CD1c-positive myeloid dendritic cell (primary cell): ENCODE results near the gene IMPG2.

Experiments used
- DNase-seq: peaks from one replicate; pipeline ENCODE4 v3.0.0-alpha.2; 2016; ENCODE audit errors: extremely low spot score

Gene IMPG2

GRCh38 chr3:101240719-101241399 is 79.5 kb downstream of the IMPG2 start:
- no peak for DNase-seq

DNA sequence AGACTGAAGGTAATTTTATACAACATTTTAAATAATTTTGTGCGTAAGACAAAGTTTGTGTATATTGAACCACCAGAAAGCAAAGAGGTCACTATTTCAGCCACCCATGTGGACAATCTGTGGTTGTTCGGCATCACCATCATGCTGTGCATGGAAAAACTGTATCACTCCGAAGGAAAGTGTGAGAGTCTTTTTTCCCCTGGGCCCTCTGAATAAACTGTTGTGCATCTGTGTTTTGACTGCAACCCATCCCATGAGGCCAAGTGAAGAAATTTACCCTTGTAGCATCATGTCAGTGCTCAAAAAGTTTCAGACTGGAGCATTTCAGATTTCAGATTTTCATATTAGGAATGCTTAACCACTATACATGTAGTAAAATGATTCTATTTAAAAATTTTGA is 85.3 kb downstream of the IMPG2 start:
- no peak for DNase-seq

GRCh38 chr3:101230618-101231017 is 89.8 kb downstream of the IMPG2 start:
- DNase-seq, result no peak

DNA sequence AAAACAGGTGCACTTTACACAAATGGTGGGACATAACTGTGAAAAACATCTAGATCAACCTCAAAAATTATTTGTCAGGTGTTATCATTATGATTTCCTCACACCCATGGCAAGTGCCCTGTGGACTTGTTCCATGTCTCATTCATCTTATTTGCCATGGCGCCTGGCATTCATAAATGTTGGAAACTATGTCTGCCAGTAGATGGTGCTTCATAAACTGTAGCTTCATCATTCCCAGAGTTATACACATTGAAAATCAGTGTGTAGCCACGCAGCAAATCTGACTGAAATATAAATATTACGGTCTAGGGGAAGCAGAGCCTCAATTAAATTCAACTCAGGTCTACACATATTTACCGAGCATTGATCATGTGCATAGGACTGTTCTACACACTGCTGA is 90.7 kb downstream of the IMPG2 start:
- DNase-seq, result no peak

DNA sequence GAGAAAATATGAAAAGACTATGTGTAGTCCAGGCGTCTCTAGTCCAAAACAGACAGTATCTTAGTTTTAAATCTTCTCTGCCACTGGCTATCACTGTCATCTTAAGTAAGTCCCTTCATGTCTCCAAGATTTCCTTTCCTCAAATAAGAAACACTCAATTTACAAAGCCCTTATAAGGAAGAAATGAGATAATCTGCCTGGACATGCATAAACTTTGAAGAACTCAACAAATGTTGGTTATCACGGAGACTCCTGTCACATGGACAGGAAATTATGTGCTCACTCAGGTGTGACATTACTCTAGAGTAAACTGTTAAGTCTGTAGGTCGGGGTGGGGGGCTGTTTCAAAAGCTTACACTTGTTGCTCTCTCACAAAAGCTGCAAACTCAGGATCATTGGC is 91.9 kb downstream of the IMPG2 start:
- DNase-seq, result no peak

DNA sequence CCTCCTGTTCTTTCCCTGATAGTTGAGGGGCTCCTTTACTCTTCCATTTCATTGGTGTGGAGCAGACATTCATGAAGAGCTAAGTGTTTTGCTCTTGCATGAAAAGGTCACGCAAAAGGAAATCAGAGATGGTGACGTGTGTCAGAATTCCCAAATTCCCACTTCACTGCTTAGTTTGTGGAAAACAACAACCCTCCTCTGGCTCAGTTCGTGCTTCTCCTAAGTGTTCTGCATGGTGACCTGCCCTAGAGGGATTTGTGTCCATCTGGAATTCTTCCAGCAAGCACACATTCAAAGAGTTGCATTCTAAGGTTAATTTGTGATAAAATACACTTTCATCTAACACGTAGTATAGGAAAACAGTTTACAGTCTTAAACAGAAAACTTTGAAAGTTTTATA is 95.6 kb downstream of the IMPG2 start:
- no peak for DNase-seq

- no peak for DNase-seq
These were observed 97.4 kb downstream of the IMPG2 start for GRCh38 chr3:101223016-101223415.

GRCh38 chr3:101219842-101220560 is 100.4 kb downstream of the IMPG2 start:
- no peak for DNase-seq

DNA sequence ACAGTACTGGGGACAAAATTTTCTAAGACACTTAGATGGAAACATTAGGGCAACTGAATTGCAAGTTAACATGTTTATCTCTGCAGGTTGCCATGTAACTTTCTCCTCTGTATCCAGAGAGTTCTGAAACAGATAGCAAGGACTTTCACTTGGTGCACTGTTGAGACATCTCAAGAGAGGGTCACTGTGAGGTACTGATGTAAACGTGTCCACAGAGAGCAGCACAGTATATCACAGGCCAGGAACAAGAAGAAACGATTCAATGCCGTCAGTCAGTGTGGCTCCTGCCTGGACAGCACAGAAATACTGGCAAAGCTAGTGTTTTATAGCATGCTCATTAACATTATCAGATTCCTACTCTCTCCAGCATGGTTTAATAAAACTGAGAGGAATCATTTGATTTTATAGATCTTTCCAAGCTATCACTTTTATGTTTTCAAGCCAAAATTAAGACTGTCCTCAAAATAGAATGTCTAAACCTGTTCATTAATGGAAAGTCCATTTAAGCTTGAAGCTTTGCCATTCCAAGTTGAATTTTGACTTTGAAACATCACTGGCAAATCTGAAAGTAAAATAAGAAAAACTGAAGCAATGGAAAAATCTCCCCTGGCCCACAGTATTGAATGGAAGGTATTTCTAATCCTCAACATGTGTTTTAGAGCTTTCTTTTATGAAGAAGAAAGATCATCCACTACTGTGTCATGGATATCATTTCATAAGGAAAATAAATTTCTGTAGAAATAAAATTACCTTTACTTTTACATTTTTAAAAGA is 102.7 kb downstream of the IMPG2 start:
- DNase-seq, result no peak

DNA sequence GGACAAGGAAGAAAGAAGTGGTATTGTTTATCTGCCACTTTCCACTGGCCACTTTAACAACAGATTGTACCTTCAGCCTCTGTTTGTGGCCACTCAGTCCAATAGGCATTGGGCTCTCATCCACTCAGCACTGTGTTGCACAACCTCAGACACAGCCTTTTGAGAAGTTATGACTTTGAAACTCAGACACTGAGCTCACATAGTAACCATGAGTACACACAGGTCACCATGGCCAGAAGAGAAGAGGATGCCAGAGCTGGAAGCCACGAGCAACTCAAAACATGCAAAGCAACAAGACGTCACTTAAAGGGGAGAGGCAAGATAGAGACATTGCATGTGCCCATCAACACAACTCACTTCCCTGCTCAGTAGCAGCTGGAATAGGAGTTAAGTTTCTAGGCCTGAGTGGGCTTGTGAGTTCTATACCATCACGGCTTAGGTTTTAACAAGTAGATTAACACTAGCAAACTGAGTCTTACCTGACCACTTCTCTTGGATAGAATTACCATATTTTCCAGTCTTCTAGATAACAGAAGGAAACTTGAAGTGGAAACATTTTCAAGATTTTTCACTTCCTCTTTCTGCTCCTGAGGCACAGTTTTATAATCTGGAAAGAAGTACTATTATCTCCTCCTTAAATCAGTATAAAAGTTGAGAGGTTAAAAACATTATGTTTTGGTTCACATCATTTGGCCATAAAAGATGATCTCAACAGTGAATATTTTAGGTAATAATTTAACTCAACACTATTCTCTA is 103.5 kb downstream of the IMPG2 start:
- DNase-seq, result peak; percentile 9

GRCh38 chr3:101212730-101213129 is 107.6 kb downstream of the IMPG2 start:
- peak; percentile 5 for DNase-seq

- DNase-seq, result no peak
These were observed 116.1 kb downstream of the IMPG2 start for GRCh38 chr3:101204246-101204645.

DNA sequence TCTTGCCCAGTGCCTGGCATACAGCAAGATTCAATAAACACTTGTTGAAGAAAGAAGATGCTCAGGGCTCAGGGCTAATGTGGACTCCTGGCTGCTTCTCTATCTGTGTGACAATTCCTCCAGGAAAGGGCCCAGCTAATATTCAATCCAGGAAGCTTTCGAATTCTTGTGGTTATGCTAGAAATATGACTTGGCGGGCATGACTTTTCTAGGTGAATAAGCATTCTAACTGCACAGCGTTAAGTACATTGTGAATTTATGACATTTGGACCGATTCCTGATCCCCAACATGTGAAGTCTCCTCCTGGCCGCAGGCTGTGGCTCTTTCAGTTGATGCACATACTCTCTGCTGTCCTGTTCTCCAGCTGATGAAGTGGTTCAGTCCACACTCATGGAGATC is 117.0 kb downstream of the IMPG2 start:
- no peak for DNase-seq

DNA sequence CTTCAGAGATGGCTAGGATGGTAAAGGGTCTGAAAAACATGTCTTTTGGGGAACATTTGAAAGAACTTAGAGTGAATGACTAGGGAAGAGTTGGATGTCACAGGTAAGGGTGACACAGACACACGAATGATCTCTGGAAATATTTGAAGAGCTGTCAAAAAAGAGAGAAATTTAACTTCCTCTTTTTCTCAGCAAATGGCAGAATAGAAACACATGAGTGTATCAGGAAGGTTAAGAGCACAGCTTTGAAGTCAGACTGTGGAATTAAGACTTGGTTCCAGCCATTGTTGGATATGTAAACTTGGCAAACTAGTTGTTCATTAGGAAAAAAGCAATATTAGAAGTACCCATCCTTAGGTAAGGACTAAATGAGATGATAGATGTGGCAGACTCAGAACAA is 117.7 kb downstream of the IMPG2 start:
- no peak for DNase-seq

DNA sequence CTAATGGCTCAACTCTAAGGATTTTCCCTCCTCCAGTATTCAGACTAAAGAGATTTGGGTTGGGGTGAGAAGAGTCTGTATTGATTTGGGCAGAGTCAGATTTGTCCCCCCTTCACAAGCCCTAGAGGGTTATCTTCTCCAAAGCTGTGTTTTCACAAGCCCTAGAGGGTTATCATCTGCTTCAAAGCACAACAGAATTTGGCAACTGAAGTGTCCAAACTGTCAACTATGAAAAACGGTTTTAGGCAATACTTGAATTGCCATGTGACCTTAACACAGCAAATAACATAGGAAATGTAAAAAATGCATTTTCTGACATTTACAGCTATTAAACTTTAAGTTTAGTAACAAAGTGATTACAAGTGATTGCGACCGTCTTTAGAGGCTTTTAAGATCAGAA is 119.9 kb downstream of the IMPG2 start:
- no peak for DNase-seq

GRCh38 chr3:101195951-101196713 is 124.2 kb downstream of the IMPG2 start:
- DNase-seq, result peak; percentile 4

DNA sequence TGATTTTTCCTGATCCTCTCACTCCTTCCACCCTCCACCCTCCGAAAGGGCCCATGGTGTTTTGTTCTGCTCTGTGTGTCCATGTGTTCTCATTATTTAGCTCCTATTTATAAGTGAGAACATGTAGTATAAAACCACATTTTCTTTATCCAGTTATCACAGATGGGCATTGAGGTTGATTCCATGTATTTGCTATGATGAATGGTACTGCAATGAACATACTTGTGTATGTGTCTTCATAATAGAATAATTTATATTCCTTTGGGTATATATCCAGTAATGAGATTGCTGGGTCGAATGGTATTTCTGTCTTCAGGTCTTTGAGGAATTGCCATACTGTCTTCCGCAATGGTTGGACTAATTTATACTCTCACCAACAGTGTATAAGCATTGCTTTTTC is 126.0 kb downstream of the IMPG2 start:
- DNase-seq, result no peak

- no peak for DNase-seq
These were observed 126.4 kb downstream of the IMPG2 start for GRCh38 chr3:101193957-101194356.

DNA sequence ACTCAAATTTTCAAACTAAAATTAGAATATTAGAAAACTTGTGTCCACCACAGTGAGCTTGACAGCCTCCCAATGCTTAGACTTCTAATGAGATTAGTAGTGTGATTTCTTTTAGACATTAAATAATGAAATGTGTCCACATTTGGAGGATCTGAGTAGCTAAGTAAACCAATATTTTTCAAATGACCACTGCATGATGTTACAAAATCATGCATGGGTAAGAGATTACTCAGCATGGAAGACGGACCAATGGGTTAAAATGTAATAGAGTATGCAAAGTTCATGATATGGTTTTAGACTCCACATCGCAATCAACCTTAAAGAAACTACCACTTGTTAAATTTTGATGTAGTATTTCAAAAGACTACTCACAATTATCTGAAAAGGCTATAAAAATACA is 130.6 kb downstream of the IMPG2 start:
- DNase-seq, result no peak

DNA sequence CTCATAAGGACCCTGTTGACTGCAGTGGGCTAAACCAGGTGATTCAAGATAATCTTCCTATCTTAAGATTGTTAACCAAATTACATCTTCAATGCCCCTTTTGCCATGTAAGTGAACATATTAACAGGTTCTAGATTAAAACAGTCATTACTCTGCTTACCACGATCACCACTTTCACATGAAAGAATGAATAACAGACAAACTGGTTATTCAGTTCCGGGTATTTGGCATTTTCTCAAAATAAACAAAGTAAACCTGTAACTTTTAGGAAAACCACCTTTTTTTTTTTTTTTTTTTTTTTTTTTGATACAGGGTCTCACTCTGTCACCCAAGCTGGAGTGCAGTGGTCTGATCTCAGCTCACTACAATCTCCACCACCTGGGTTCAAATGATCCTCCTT is 131.2 kb downstream of the IMPG2 start:
- no peak for DNase-seq

DNA sequence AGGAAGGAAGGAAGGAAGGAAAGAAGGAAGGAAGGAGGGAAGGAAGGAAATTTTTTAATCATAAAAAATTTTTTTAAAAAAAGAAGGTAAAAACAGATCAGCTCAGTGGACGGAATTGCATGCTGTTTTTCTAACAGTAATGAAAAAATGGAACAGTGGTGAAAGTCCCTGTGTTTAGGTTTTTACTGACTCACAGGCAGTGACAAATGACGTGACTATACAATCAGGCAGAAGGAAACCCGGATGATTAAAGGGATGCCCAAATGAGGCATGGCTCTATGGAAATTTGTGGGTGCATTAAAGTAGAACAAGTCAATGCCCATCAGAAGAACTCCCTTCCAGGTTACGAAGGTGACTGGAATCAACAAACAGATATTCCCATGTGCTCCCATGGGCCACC is 135.0 kb downstream of the IMPG2 start:
- DNase-seq, result no peak
